IPS DF 6.9 (cell line): ENCODE data around the gene RESP18.
"Not testable (repeated sequence)": the region's sequence is repeated elsewhere in the genome, so short reads cannot be mapped to it uniquely, and the experiment has no call there.

Source experiments
- DNase-seq: peaks from one replicate; pipeline ENCODE4 v3.0.0-alpha.2; 2013; ENCODE audit warnings: low read depth, low spot score
- H3K27ac ChIP-seq: one replicate; pipeline ENCODE4 v1.5.1; 2013; ENCODE audit warnings: low read length, control low read depth
- H3K27me3 ChIP-seq: 2 replicates; pipeline ENCODE4 v1.6.1; 2013; ENCODE audit warnings: mild to moderate bottlenecking, low read length; ENCODE audit not compliant: control insufficient read depth, insufficient read depth
- H3K36me3 ChIP-seq: 2 replicates; pipeline ENCODE4 v1.6.1; 2013; ENCODE audit warnings: low read length; ENCODE audit not compliant: control insufficient read depth, insufficient read depth
- H3K4me1 ChIP-seq: 2 replicates; pipeline ENCODE4 v1.6.1; 2013; ENCODE audit warnings: low read length; ENCODE audit not compliant: control insufficient read depth, insufficient read depth
- H3K4me3 ChIP-seq: 2 replicates; pipeline ENCODE4 v1.5.1; 2013; ENCODE audit warnings: mild to moderate bottlenecking, low read length
- H3K9me3 ChIP-seq: 2 replicates; pipeline ENCODE4 v1.6.1; 2013; ENCODE audit warnings: low read length, inconsistent platforms; ENCODE audit not compliant: control insufficient read depth, insufficient read depth
- WGBS: extraction: QIAGEN DNeasy Blood & Tissue Kit; methylation state at CpG from one replicate; pipeline ENCODE4 v1.1.7; 2013; ENCODE audit warnings: mixed read lengths, missing lambda C conversion rate; ENCODE audit not compliant: insufficient read length, insufficient coverage; 5-methylcytosine and 5-hydroxymethylcytosine counted together

RESP18 gene

DNA sequence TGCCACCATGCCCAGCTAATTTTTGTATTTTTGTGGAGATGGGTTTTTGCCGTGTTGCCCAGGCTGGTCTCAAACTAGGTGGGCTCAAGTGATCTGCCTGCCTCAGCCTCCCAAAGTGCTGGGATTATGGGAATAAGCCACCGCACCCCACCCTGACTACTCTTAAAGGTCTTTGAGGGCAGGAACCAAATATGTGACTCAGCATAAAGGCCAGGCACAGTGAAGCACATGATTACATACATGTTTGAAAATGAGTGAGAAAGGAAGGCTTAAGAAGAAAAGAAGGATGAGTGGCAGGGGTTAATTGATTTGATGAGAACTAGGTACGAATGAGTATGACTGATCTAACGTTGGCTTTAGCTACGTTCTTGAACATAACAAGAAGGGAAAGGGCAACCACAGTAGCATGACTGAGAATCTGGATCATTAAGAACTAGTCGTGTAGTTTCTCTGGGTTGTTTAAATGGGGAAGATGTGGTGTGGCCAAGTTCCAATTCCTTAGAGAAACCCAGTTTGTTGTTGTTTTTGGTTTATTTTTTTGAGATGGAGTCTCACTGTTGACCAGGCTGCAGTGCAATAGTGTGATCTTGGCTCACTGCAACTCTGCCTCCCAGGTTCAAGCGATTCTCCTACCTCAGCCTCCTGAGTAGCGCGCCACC, 6.8 kb downstream of the RESP18 start:
- no peak for DNase-seq
- Histone ChIP-seq H3K4me1 (no peaks in the 10 kb centered on the region), H3K4me3 (no peak overlapping the region), H3K9me3 (no peaks in the 10 kb centered on the region), H3K36me3 (no peaks in the 10 kb centered on the region), H3K27me3 (peaks cover 4% of the 10 kb centered on the region; the same call in 1 of the 2 replicates), H3K27ac (no peak overlapping the region)
- WGBS, result no CpG with 5 or more reads among the region's 9 CpGs

DNA sequence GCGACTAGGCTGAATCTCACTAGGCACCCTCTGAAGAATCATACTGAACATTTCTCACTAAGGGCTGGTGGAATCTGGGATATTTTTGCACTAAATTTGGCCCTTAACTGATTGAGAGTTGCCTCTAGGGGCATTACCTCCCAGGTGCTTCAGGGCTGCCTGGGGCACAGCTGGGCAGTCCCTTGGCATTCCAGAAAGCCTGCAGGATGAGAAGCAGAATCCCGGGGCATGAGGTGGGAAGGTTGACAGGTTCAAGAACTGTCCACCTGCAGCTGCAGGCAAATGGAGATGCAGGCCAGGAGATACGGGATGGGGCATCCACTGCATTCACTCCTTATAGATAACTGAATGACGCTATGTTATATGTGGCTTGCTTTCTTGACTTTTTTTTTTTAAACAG, 7.4 kb downstream of the RESP18 start:
- H3K27ac ChIP-seq, result no peak overlapping the region
- H3K4me3 ChIP-seq, result no peak overlapping the region
- no peaks in the 10 kb centered on the region for H3K36me3 ChIP-seq
- no CpG with 5 or more reads among the region's 4 CpGs for WGBS
- H3K4me1 ChIP-seq, result no peaks in the 10 kb centered on the region
- H3K27me3 ChIP-seq, result no peaks in the 10 kb centered on the region; the same call in 1 of the 2 replicates
- no peak for DNase-seq
- no peaks in the 10 kb centered on the region for H3K9me3 ChIP-seq

DNA sequence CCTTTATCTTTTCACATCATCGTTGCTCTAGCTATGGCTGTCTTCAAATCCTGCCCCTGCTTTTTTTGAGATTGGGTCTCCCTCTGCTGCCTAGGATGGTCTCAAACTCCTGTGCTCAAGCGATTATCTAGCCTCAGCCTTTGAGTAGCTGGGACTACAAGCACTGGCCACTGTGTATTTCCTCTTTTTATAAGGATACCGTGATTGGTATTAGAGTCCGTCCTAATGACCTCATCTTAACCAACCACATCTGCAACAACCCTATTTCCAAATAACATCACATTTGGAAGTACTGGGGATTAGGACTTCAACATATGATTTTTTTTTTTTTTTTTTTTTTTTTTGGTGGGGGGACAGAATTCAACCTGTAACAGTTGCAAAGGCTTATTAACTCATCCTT, 9.1 kb downstream of the RESP18 start:
- no peaks in the 10 kb centered on the region for H3K9me3 ChIP-seq
- H3K27me3 ChIP-seq, result no peaks in the 10 kb centered on the region
- H3K4me1 ChIP-seq, result no peaks in the 10 kb centered on the region
- no CpG with 5 or more reads among the region's 4 CpGs for WGBS
- H3K4me3 ChIP-seq, result no peak overlapping the region
- DNase-seq, result no peak
- no peaks in the 10 kb centered on the region for H3K36me3 ChIP-seq
- no peak overlapping the region for H3K27ac ChIP-seq

- no peaks in the 10 kb centered on the region for H3K27me3 ChIP-seq
- DNase-seq, result no peak
- no peak overlapping the region for H3K4me3 ChIP-seq
- WGBS, result no CpG with 5 or more reads among the region's 16 CpGs
- H3K4me1 ChIP-seq, result peaks cover 1% of the 10 kb centered on the region; the same call in 1 of the 2 replicates
- no peaks in the 10 kb centered on the region for H3K36me3 ChIP-seq
- no peak overlapping the region for H3K27ac ChIP-seq
- no peaks in the 10 kb centered on the region for H3K9me3 ChIP-seq
Observed at GRCh38 chr2:219314804-219315468, 17.6 kb downstream of the RESP18 start.

GRCh38 chr2:219312683-219313263, 19.8 kb downstream of the RESP18 start:
- not testable (repeated sequence) for H3K4me1 ChIP-seq, H3K9me3 ChIP-seq, DNase-seq, H3K4me3 ChIP-seq, H3K27ac ChIP-seq, H3K36me3 ChIP-seq, H3K27me3 ChIP-seq
- no CpG with 5 or more reads among the region's 49 CpGs for WGBS

DNA sequence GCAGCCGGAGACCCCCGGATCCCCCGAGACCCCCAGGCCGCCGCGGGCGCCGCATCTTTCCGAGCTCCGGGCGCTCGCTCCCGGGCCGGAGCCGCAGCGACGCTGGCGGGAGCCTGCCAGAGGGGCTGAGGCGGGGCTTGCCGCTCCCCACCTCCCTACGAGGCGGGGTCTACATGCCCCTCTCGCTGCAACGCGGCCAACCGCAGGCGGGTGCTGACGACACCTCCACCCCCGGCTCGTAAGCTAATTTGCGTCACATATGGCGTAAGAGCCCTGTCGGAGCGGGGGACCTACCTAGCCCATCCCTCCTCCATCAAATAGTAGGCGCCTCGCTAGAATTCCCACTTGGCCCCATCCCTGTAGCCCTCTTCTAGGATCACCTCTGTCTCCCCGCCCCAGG, 23.3 kb downstream of the RESP18 start, which contains the start of gene PTPRN:
Gene PTPRN (minus strand): TSS at position 124 of the 400 bp plus-strand sequence. CDS start 69 bp downstream, at position 55.
- H3K36me3 ChIP-seq, result no peaks in the 10 kb centered on the region
- peak within 1 kb of the TSS; percentile 44 for H3K4me3 ChIP-seq
- DNase-seq, result no peak
- H3K27ac ChIP-seq, result no peak within 1 kb of the TSS
- no CpG with 5 or more reads among the region's 37 CpGs for WGBS
- H3K27me3 ChIP-seq, result no peaks in the 10 kb centered on the region; the same call in 1 of the 2 replicates
- H3K4me1 ChIP-seq, result peaks cover 1% of the 10 kb centered on the region; the same call in 1 of the 2 replicates
- no peaks in the 10 kb centered on the region for H3K9me3 ChIP-seq

DNA sequence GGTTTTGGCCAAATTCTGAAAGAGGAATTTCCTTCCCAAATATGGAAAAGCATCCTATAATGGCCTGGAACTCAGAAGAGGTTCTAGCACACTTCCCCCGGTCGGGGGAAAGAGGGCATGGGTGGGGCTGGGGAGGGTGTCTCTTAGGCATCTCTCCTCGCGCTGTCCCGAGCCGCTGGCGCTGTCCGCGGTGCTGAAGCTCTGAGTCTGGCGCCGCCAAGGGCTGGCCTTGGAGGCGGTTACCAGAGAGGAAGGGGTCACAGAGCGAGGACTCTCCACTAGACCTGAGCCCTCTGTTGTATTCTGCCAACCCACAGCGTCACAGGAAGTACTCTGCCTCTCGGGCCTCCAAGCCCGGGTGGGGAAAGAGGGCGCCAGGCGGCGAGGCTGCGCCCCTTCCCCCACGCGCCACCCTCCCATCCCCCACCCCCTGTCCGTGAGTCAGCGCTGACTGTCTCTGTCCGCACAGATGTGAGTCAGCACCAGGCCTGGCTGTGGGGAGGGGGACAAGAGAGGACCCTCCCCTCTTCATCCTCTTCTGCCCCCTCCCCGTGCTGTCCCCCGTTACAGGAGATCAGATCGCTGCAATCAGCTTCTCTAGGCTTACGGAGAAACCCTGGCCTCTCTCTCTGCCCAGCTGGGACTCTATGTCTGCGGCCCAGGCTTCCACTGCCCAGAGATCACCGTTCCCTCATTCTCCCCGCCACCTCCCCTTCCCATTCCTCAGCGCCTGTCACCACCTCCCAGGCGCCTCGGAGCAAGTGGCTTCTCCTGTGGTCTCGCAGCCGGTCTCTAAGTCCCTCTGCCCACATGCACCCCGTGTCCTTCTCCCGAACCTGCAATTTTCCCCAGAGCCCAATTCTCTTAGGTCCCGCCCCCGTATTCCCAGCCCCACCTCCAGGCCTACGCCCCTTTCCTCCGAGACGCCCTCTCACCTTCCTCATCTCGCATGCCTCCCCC, 24.1 kb downstream of the RESP18 start:
- H3K36me3 ChIP-seq, result no peaks in the 10 kb centered on the region
- H3K4me1 ChIP-seq, result peaks cover 1% of the 10 kb centered on the region; the same call in 1 of the 2 replicates
- DNase-seq, result peak; percentile 79
- no peaks in the 10 kb centered on the region; the same call in 1 of the 2 replicates for H3K27me3 ChIP-seq
- WGBS, result no CpG with 5 or more reads among the region's 45 CpGs
- H3K4me3 ChIP-seq, result peak overlapping the region; percentile 44
- no peak overlapping the region for H3K27ac ChIP-seq
- no peaks in the 10 kb centered on the region for H3K9me3 ChIP-seq

DNA sequence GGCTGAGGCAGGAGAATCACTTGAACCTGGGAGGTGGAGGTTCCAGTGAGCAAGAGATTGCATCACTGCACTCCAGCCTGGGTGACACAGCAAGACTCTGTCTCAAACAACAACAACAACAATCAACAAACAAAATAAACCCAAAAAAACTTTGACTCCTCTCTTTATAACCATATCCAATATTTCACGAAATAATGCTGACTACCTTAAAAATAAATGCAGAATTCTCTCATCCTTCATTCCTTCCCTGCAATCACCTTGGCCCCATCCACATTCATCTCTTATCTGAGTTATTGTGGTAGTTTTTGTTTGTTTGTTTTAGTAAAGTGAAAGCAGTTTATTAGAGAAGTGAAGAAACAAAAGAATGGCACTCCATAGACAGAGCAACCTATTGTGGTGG, 26.5 kb downstream of the RESP18 start:
- Histone ChIP-seq H3K4me3 (no peak overlapping the region), H3K9me3 (no peaks in the 10 kb centered on the region), H3K4me1 (no peaks in the 10 kb centered on the region), H3K27ac (no peak overlapping the region), H3K36me3 (no peaks in the 10 kb centered on the region), H3K27me3 (no peaks in the 10 kb centered on the region; the same call in 1 of the 2 replicates)
- 100% methylated on average over 1 of the region's 1 CpG for WGBS
- no peak for DNase-seq

- Histone ChIP-seq H3K27me3 (no peaks in the 10 kb centered on the region; the same call in 1 of the 2 replicates), H3K4me1 (peaks cover 2% of the 10 kb centered on the region; the same call in 1 of the 2 replicates), H3K27ac (no peak overlapping the region), H3K9me3 (no peaks in the 10 kb centered on the region), H3K4me3 (no peak overlapping the region), H3K36me3 (no peaks in the 10 kb centered on the region)
- no peak for DNase-seq
- no CpG with 5 or more reads among the region's 2 CpGs for WGBS
Observed at GRCh38 chr2:219304223-219304622, 28.3 kb downstream of the RESP18 start.
